ENCODE data around the gene PTPRM. TPM values are rescaled to one million over a fixed set of nuclear protein-coding genes. Genes with fewer than 3 reads are reported as not detected.

Gene PTPRM
- polyA plus RNA-seq, 1 donor (not counting 4 experiments of a cell fraction or from before 2014, with no cell fraction given) = 54.5 TPM

GRCh38 chr18:8374676-8375075, 807.6 kb downstream of the PTPRM start:
- Histone ChIP-seq H4K20me1 (ENCODE audit: control insufficient read depth, extremely low read depth, insufficient read depth, low read length) (no peaks in the 10 kb centered on the region), H3K27ac (ENCODE audit: control insufficient read depth, insufficient read depth, low read length) (no peak overlapping the region), H3K79me2 (ENCODE audit: control insufficient read depth, insufficient read depth, low read length) (no peaks in the 10 kb centered on the region), H3K9me3 (ENCODE audit: control insufficient read depth, low read depth, low read length) (no peaks in the 10 kb centered on the region), H3K4me3 (ENCODE audit: control insufficient read depth in 2 of 3, extremely low read depth in 1 of 3, insufficient read depth in 2 of 3, low read depth in 1 of 3, low read length in 3 of 3) (no peak overlapping the region), H3K9me1 (ENCODE audit: control insufficient read depth, extremely low read depth, insufficient read depth, low read length) (no peaks in the 10 kb centered on the region), H3K4me2 (ENCODE audit: control insufficient read depth, extremely low read depth, insufficient read depth, low read depth, low read length) (no peak overlapping the region), H3K9ac (ENCODE audit: control insufficient read depth, extremely low read depth, insufficient read depth, low read length) (no peak overlapping the region), H3K36me3 (ENCODE audit: control insufficient read depth in 2 of 2, extremely low read depth in 1 of 2, insufficient read depth in 2 of 2, low read length in 2 of 2) (peaks cover 0 to 2% of the 10 kb centered on the region in 2 experiments), H2AFZ (ENCODE audit: control insufficient read depth, low read length) (no peak overlapping the region), H3K27me3 (ENCODE audit: control insufficient read depth, extremely low read depth, insufficient read depth, low read length) (no peaks in the 10 kb centered on the region), H3K4me1 (ENCODE audit: control insufficient read depth, extremely low read depth, insufficient read depth, low read length) (peaks cover 15% of the 10 kb centered on the region)
- dilution Hi-C loops (cut with MboI; ENCODE audit: extremely low pct_ligation_motif_present, low sequenced_read_pairs) = no loop called here
- no peak for TF ChIP-seq EZH2 (IDR thresholded peaks at IDR 0.05; ENCODE audit: low read length)
- no peak for TF ChIP-seq CTCF (optimal IDR thresholded peaks at IDR 0.05 in 1 of 3, IDR thresholded peaks at IDR 0.05 in 1 of 3, conservative IDR thresholded peaks at IDR 0.05 in 1 of 3; ENCODE audit: extremely low read depth in 1 of 3, insufficient read depth in 2 of 3, low read length in 3 of 3)
- no peak for DNase-seq (ENCODE audit: low read depth, low spot score)
- FAIRE-seq = no peak

GRCh38 chr18:8375249-8375648, 808.1 kb downstream of the PTPRM start:
- Histone ChIP-seq H3K79me2 (ENCODE audit: control insufficient read depth, insufficient read depth, low read length) (no peaks in the 10 kb centered on the region), H3K27me3 (ENCODE audit: control insufficient read depth, extremely low read depth, insufficient read depth, low read length) (no peaks in the 10 kb centered on the region), H3K4me3 (ENCODE audit: control insufficient read depth in 2 of 3, extremely low read depth in 1 of 3, insufficient read depth in 2 of 3, low read depth in 1 of 3, low read length in 3 of 3) (no peak overlapping the region), H3K9ac (ENCODE audit: control insufficient read depth, extremely low read depth, insufficient read depth, low read length) (no peak overlapping the region), H3K4me1 (ENCODE audit: control insufficient read depth, extremely low read depth, insufficient read depth, low read length) (peaks cover 15% of the 10 kb centered on the region), H3K4me2 (ENCODE audit: control insufficient read depth, extremely low read depth, insufficient read depth, low read depth, low read length) (no peak overlapping the region), H3K27ac (ENCODE audit: control insufficient read depth, insufficient read depth, low read length) (no peak overlapping the region), H2AFZ (ENCODE audit: control insufficient read depth, low read length) (no peak overlapping the region), H3K36me3 (ENCODE audit: control insufficient read depth in 2 of 2, extremely low read depth in 1 of 2, insufficient read depth in 2 of 2, low read length in 2 of 2) (peaks cover 0 to 2% of the 10 kb centered on the region in 2 experiments), H4K20me1 (ENCODE audit: control insufficient read depth, extremely low read depth, insufficient read depth, low read length) (no peaks in the 10 kb centered on the region), H3K9me1 (ENCODE audit: control insufficient read depth, extremely low read depth, insufficient read depth, low read length) (no peaks in the 10 kb centered on the region), H3K9me3 (ENCODE audit: control insufficient read depth, low read depth, low read length) (no peaks in the 10 kb centered on the region)
- dilution Hi-C loops (cut with MboI; ENCODE audit: extremely low pct_ligation_motif_present, low sequenced_read_pairs) = no loop called here
- DNase-seq (ENCODE audit: low read depth, low spot score) (no peak), FAIRE-seq (peak; percentile 77)
- TF ChIP-seq CTCF (optimal IDR thresholded peaks at IDR 0.05 in 1 of 3, IDR thresholded peaks at IDR 0.05 in 1 of 3, conservative IDR thresholded peaks at IDR 0.05 in 1 of 3; ENCODE audit: extremely low read depth in 1 of 3, insufficient read depth in 2 of 3, low read length in 3 of 3) (no peak), EZH2 (IDR thresholded peaks at IDR 0.05; ENCODE audit: low read length) (no peak)
